Measurements from ENCODE around the gene COL8A2.

The COL8A2 gene

DNA sequence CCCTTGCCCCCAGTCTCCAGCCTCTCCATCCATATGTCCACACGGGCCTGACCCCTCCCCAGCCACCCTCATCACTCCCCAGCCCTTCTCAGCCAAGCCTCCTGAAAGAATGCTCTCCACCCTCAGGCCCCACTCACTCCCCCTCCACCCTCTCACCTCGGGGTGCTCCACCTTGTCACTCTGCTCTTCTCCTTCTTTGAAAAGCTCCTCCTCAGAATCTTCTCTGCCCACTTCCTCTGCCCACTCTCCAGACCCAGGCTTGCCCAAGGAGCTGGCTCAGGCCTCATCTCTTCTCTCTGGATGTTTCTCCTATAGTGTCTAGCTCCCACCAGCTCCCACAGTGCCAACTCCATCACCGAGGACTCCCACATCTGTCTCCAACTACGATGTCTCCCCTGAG is 13.9 kb downstream of the COL8A2 start:
- DNase-seq (ENCODE audit: low spot score), result no peak

DNA sequence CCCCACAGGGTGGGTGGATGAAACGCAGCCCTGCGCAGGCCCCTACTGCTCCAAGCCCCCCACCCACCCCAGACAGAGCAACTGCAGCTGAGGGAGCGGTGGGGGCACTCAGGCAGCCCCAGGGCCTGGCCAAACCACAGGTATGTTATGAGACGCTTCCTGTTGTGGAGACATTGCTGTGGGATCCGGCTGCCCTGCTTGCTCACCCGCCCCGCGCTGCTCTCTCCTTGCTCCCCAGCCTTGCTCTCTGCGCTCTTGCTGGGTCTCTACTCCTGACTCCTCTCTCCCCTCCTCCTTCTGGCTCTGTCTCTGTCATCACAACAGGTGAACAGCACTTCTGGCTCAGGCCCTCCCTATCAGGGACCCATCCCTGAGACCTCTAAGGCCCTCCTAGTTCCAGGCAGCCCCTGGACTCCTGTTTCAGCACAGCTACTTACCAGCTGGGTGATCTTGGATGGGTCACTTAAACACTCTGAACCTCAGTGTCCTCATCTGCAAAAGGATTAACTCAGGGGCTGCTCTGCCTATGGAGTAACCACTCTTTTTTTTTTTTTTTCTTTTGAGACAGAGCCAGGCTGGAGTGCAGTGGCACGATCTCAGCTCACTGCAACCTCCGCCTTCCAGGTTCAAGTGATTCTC is 15.9 kb downstream of the COL8A2 start:
- no peak for DNase-seq (ENCODE audit: low spot score)

DNA sequence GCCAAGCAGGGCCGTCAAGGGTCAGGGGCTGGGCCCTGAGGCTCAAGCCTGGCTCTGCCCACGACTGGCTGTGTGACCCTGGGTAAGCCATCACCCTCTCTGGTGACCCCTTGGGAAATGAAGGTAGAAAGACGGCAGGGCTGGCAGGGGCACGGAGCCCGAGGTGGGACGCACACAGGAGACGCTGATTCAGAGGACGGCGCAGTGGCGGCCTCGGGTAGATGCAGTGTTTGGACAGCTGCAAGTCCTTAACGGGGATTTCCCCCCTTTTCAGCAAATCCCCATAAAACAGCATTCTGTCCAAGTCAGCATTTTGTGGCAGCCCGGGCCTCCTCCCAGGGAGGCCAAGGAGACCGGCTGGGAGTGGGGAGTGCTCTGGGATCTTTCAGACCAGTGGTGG is 16.7 kb downstream of the COL8A2 start:
- DNase-seq (ENCODE audit: low spot score), result no peak

DNA sequence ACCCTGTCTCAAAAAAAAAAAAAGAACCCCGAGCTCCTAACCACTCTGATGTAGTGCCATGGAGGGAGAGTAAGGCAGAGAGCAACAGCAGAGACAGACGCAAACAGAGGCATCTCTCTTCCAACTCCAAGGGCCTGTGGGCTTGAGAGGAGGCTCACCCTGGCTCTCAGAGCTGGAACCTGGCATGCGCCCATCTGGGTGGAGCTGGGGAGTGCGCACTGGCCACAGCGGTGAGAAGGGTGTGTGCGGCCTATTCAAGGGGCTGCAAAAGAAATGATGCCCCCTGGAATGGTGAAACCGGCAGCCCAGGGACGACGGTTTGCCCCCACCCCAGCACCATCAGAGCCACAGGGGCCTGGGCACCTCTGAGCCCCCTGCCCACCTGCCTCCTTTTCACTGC is 17.6 kb downstream of the COL8A2 start:
- DNase-seq (ENCODE audit: low spot score), result no peak

DNA sequence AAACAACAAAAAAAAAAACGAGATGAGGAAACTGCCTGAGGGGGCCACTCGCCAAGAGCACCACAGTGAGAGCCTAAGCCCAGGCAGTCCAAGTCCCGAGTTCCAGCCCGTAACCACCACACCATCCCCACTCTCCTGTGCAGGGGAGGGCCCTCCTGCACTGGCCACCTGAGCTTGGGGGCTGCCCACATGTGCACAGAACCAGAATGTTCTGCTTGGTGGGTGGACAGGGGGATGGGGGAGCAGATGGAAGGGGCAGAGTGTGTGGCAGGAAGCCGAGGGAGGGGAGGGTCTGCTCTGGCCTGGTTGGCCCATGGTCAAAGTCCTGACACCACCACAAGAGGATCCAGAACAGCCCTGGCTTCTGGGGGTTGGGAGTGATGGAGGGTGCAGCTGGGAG is 18.8 kb downstream of the COL8A2 start:
- DNase-seq (ENCODE audit: low spot score), result no peak

DNA sequence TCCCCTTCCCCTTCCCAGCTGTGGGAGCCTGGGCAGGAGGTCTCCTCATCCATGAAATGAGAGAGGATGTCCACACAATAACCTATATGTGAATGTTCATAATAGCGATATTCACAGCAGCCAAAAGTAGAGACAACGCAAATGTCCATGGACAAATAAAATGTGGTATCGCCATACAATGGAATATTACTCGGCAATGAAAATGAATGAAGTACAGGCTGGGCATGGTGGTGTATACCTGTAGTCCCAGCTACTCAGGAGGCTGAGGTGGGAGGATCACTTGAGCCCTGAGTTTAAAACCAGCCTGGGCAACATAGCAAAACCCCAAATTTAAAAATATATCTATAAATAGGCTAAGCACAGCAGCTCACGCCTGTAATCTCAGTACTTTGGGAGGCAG is 23.5 kb downstream of the COL8A2 start:
- DNase-seq (ENCODE audit: low spot score), result no peak

DNA sequence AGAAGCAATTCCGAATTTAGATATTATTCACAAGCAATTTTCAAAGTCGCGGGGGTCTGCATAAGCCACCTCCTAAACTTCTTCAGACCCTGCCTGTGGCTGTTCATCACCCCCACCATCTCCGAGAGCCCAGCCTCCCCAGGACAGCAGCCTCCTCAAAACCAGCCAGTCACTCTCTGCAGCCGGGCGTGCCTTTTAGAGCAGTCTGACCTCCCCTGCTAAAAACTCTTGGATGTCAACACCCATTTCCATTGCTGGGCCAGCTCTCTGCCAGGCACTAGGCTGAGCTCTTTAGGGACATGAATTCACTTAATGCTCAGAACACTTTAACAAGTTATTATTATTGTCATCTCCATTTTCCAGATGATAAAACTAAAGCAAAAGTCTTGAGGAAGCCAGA is 24.6 kb downstream of the COL8A2 start:
- DNase-seq (ENCODE audit: low spot score), result no peak

DNA sequence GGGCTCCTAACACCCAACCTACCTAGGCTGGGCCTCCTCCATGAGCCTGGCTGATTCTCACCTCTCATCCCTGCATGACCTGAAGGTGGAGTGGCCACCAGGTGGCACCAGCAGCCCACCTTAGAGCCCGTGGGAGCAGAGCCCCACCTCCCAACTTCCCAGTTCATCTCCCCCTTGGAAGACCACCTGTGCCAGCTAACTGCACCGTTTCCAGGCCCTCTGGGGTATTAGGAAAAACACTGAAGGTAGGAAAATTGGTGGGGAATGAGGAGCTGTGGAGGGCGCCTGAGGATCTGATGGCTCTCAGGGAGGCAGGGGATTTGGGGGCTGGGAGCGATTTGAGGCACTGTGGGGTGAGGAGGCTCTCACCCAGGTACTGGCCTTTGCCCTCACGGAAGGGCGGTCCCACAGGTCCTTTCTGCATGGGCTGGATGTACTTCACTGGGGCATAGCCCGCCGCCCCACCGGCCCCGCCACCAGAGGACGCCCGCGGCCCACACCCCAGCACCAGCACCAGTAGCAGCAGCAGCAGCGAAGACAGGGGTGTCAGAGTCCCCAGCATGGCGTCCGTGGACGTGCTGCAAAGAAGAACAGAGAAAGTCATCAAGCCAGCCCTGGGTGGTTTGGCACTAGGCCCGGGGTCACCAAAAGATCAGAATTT is 25.2 kb downstream of the COL8A2 start:
- DNase-seq (ENCODE audit: low spot score), result peak; percentile 76

DNA sequence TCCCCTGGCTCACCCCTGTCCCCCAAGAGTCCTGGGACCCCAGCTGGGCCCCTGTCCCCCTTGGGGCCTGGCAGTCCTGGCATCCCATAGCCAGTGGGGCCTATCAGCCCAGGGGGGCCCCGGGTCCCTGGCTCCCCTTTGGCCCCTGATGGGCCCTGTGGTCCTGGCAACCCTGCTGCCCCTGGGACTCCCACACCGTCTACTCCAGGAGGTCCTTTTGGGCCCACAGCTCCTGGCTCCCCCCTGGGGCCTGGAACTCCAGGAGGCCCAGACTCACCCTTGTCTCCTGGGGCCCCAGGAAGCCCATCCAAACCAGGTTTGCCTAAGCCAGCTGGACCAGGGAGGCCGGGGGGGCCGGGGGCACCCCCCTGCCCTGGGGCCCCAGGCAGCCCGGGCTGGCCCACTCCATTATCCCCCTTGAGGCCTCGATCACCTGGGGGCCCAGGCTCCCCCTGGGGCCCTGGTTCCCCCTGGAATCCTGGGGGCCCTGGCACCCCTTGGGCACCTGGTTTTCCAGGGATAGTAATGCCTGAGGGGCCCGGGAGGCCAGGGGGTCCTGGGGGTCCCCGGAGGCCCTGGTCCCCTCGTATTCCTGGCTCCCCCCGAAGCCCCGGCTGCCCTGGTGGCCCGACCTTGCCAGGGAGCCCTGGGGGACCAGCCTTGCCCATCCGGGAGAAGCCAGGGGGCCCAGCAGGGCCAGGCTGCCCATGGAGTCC is 26.2 kb downstream of the COL8A2 start:
- no peak for DNase-seq (ENCODE audit: low spot score)

DNA sequence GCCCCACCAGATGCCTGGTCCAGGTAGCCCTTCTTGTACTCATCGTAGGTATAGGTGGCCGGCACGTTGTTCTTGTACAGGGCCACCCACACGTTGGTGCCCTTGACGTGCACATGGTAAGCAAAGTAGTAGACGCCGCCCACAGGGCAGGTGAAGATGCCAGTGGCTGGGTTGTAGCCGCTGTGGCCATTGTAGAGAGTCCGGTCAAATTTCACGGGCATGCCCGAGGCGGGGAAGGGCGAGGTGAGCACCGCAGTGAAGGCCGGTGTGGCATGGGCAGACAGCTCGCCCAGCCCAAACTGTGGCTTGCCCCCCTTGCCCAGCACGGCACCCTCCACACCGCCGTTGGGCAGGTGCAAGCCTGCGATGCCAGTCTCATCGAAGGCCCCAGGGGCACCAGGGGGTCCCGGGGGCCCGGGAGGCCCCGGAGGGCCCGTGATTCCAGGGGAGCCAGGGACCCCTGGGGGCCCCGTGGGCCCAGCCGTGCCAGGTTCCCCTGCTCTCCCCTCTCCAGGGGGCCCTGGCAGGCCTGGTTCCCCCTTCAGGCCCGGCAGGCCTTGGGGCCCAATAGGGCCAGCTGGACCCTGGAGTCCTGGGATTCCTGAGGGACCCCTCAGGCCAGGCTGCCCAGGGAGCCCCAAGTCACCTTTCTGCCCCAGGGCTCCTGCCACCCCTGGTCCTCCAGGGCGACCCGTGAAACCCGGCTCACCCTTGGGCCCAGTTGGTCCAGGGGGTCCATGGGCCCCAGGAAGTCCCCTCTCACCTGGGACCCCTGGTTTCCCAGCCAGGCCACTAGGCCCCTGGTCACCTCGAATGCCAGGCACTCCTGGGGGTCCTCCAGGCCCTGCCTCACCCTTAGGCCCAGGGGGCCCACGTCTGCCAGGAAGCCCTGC is 27.1 kb downstream of the COL8A2 start:
- DNase-seq (ENCODE audit: low spot score), result no peak

DNA sequence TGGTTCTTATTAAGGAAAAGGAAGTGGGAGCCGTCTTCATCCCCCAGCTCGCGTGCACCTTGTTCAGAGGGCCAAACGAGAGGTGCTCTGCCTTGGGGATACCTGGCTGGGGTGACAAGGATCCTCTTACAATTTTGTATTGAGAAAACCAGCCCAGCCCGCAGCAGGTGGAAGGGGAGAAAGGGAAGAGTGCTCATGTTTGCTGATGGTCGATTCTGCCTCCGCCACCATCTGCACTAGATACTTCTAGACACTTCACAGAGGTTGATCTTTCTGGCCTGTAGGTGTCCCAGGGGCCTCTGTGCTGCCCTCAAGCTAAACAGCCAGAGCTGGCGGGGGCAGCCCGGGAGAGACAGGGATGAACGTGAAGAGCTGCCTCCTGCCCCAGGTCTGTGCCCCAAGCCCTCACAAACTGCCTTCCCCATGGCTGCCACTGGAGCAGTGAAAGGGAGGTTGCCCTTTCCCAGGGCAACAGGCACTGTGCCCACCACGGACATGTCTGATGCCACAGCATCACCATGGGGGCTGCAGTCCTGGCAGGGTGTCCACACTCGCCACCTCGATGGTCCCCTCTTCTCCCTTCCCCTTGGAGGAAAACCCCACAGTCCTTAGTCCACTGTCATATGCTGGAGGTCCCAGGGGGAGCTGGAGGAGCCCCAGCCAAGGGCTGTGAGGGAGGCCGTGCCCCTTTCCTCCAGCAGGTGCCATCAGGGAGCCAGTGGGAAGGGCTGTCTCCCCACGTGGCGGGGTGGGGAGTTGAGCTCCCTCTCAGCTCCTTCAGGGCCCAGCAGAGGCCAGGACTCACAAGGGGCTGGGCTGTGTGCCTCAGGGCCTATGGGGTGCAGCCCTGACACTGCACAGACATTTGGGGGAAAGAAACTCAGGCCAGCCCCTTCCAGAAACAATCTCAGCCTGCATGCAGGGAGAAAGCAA is 28.3 kb downstream of the COL8A2 start:
- DNase-seq (ENCODE audit: low spot score), result no peak

DNA sequence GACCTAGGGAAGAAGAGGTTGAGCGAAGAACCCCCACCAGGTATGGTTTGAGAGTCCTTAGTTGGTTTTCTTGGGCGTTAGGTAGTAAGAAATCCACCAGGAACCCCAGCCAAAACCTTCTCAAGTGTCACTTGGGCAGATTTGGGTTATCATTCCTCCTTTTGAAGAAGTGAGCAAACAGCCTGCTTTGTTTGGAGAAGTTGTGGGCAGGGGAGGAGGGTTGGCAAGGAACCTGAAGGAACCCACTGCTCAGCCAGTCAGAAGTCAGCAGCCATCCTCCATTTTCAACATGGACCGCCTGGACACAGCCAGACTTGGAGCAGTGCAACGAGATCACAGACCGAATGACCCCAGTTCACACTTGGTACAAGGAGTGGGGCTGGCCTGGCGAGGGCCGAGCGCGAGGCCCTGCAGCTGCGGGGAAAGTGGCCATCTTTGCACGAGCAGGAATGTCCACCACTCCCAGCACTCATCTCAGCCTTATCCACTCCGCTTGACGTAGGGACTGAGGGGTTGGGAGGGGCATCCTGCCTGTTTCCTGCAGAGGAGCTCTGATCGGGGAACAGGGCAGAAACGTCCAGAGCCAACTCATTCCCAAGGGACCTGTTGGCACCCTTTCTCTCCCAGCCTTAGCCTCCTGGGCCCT is 29.1 kb downstream of the COL8A2 start:
- DNase-seq (ENCODE audit: low spot score), result no peak

DNA sequence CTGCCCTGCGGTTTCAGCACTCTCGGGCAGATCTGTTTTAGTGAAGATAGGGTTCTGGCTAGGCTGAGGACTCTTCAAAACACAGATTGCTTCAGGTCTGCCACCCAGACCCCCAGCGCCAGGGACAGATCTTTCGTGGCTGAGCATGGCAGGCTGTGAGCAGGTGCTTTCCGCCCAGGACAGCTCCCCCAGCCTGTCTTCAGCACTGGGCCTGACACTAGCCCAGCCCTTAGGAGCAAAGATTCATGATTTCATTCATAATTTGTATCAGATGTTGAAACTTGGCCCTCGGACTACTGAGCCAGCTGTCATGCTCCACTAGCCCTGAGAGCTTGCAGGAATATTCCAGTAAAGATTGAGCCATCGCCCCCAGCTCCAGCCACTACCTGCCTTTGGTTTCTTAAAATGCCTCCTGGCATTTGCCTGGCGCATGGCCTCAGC is 30.4 kb downstream of the COL8A2 start:
- DNase-seq (ENCODE audit: low spot score), result no peak

DNA sequence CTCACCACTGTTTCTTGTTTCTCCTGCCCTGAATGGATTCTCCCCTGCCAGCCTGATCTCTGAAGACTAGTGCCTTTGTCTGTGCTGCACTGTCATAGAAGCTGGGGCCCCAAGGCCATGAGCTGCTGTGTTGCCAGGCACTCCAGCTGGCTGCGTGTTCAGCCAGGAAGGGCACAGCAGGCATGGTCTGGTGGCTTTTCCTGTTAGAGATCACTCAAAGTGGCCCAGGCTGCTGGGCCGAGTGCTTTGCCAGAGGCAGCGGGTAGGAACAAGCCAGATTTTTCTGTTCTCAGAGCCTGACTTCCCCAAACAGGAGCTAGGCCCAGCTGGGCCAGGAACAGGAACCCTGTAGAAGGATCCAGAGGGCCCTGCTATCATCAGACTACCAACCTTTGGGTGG is 31.1 kb downstream of the COL8A2 start:
- no peak for DNase-seq (ENCODE audit: low spot score)

DNA sequence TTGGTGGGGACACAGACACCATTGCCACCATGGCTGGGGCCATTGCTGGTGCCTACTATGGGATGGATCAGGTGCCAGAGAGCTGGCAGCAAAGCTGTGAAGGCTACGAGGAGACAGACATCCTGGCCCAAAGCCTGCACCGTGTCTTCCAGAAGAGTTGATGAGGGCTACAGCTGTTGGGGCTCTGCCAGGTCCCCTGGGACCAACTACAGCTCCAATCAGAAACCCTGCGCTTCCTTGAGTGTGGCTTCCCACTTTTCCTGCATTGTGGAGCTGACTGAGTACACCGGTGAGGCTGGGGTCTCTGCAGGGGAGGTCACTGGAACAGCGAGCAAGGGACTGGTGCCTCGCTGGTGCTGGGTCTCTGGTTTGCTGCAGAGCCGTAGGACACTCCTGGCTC is 31.8 kb downstream of the COL8A2 start:
- DNase-seq (ENCODE audit: low spot score), result no peak

DNA sequence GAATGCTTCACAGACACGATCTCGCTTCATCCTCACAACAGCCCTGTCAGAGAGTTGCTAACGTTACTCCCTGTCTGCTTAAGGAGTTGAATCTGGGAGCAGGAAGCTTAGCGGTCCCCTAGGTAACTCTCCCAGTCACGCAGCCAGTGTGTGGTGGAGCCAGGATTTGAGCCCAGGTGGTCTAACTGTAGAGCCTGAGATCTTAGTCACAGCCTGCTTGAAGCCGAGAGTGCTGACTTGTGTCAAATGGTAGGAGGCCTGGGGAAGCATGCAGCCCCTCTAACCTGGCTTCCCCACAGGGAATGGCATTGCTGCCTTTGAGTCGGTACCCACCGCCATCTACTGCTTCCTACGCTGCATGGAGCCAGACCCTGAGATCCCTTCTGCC is 32.2 kb downstream of the COL8A2 start:
- DNase-seq (ENCODE audit: low spot score), result no peak

DNA sequence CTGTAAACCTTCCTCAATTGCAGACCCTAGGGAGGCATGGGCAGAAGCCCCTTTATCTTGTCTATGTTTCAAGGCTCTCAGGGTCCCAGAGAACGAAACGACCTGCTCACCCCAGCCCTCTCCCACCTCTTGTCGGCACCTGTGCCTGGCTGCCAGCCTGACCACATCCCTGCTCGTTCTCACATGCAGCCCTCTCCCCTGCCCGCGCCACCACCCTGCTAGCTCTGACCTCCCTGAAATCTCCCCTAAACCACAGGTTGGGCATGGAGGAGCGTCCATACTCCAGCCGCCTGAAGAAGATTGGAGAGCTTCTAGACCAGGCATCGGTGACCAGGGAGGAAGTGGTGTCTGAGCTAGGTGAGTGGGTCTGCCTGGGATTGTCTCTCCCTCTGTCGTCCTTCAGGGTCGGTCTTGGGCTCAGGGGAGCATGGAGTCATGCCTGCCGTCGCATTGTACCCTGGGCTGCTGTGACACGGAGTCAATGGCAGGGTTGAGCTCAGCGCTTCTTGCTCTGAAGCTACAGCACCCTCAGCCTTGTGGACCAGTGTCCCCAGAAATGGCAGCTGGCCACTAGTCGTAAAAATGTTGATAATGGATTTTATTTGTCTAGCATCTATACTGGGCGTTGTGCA is 32.7 kb downstream of the COL8A2 start:
- no peak for DNase-seq (ENCODE audit: low spot score)

DNA sequence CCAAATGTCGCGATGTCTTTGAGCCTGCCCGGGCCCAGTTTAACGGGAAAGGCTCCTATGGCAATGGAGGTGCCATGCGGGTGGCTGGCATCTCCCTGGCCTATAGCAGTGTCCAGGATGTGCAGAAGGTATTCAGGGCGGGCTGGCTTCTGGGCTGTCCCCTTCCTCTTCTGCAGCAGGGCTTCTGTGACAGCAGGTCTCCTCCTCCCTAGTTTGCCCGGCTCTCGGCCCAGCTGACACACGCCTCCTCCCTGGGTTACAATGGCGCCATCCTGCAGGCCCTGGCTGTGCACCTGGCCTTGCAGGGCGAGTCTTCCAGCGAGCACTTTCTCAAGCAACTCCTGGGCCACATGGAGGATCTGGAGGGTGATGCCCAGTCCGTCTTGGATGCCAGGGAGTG is 33.3 kb downstream of the COL8A2 start:
- no peak for DNase-seq (ENCODE audit: low spot score)

DNA sequence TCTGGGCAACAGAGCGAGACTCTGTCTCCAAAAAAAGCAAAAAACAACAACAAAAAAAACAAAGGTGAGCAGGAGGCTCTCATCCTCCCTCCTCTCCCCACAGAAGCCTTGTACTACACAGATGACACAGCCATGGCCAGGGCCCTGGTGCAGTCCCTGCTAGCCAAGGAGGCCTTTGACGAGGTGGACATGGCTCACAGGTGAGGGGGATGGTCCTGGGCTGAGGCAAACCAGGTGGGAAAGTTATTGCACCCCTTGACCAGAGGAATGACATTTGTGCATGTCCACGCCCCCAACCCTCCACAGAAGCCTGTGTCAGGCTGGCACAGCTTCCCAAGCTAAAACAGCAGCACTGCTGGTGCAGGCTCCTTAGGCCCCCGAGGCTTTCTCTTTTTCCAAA is 33.9 kb downstream of the COL8A2 start:
- no peak for DNase-seq (ENCODE audit: low spot score)

DNA sequence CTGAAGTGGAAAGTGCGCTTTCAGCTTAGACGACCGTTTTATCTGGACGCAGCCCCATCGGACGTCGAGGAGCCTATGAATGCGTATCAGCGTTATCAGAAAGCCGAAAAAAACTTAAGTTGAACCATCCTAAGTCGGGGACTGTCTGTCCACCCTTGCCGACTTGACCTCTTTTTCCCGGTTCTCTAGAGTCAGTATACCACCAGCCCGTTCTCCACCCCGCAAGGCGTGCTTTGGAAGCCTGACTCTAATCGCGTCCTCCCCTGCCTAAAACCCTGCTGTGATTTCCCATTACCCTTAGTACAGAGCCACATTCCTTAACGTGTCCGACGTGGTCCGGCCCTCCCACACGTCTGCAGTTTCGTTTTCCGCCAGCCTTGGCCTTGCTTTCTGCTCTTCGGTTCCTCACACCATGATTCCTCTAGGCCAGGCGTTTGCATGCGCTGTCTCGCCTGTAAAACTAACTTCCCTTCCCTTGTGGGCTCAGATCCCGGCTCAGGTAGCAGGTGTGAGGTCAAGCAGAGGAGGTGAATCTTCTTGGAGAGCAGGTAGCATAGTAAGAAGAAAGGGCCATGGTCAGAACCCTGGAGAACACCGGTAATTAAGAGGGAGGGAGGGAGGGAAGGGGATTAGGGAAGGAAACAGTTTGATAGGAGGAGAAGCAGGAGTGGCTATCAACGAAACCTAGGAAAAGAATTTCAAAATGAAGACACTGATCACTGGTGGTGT is 35.5 kb downstream of the COL8A2 start:
- DNase-seq (ENCODE audit: low spot score), result peak; percentile 3
